WTC11 (cell line): ENCODE results near the gene MLLT1. TPM values are rescaled to one million over a fixed set of nuclear protein-coding genes. Genes with fewer than 3 reads are reported as not detected.
A peak's percentile ranks its signal among the peaks of the same experiment; 100 is the strongest.

Source experiments
- ATAC-seq: fragments of 200-7000 bp; cut with Tn5 transposase; 2 replicates; pipeline ENCODE4 v1.10.0; 2021; ENCODE audit warnings: mild to moderate bottlenecking, moderate library complexity
- CTCF ChIA-PET: fragments of 300-600 bp; sonication (Branson Sonifier 250); formaldehyde crosslinking; loops from one replicate; lab custom pipeline; 2021; ENCODE audit warnings: antibody characterized with exemption; lab: Charles Lee
- POLR2A ChIA-PET: fragments of 350-600 bp; sonication (Branson Sonifier 250); formaldehyde crosslinking; loops from one replicate; lab custom pipeline; 2021; ENCODE audit warnings: antibody characterized with exemption; lab: Charles Lee
- DNase-seq: peaks from one replicate; pipeline ENCODE4 v3.0.0; 2021; ENCODE audit warnings: low spot score
- H3K27ac Mint-ChIP-seq: 2 replicates; pipeline ENCODE4 v1.8.0; 2021; ENCODE audit warnings: mixed read lengths
- H3K27me3 Mint-ChIP-seq: 2 replicates; pipeline ENCODE4 v1.8.0; 2021; ENCODE audit warnings: low read depth, mild to moderate bottlenecking, moderate library complexity, mixed read lengths
- H3K36me3 Mint-ChIP-seq: 2 replicates; pipeline ENCODE4 v1.8.0; 2021; ENCODE audit warnings: mixed read lengths
- H3K4me1 Mint-ChIP-seq: 2 replicates; pipeline ENCODE4 v1.8.0; 2022; ENCODE audit warnings: mixed read lengths
- H3K4me3 Mint-ChIP-seq: 2 replicates; pipeline ENCODE4 v1.8.0; 2021; ENCODE audit warnings: mild to moderate bottlenecking, moderate library complexity, mixed read lengths
- H3K9me3 Mint-ChIP-seq: 2 replicates; pipeline ENCODE4 v1.8.0; 2021; ENCODE audit warnings: mixed read lengths
- CREM ChIP-seq: sonication (generic); formaldehyde crosslinking; IDR thresholded peaks from 2 replicates; pipeline ENCODE4 v1.8.1; 2022; ENCODE audit warnings: mild to moderate bottlenecking, missing genetic modification reagents, moderate library complexity
- ELF4 ChIP-seq: sonication (generic); formaldehyde crosslinking; IDR thresholded peaks from 2 replicates; pipeline ENCODE4 v1.8.1; 2022; ENCODE audit warnings: low read depth, mild to moderate bottlenecking, moderate library complexity, missing genetic modification reagents
- ETV6 ChIP-seq: sonication (generic); formaldehyde crosslinking; IDR thresholded peaks from 2 replicates; pipeline ENCODE4 v1.8.1; 2022; ENCODE audit warnings: mild to moderate bottlenecking, missing genetic modification reagents
- GRHL2 ChIP-seq: fragments of 250-450 bp; sonication (Bioruptor Pico); IDR thresholded peaks from 2 replicates; pipeline ENCODE4 v1.8.0; 2022; ENCODE audit warnings: mild to moderate bottlenecking, moderate library complexity; ENCODE audit not compliant: insufficient replicate concordance, severe bottlenecking
- GTF2I ChIP-seq: fragments of 250-450 bp; sonication (Bioruptor Pico); conservative IDR thresholded peaks from 2 replicates; pipeline ENCODE4 v1.4.0; 2021; ENCODE audit warnings: mild to moderate bottlenecking
- IRF2 ChIP-seq: sonication (generic); formaldehyde crosslinking; IDR thresholded peaks from 2 replicates; pipeline ENCODE4 v1.8.0; 2022; ENCODE audit warnings: low read depth, missing genetic modification reagents, borderline replicate concordance
- MXD4 ChIP-seq: fragments of 250-450 bp; sonication (Bioruptor Pico); IDR thresholded peaks from 2 replicates; pipeline ENCODE4 v1.8.0; 2021; ENCODE audit warnings: mild to moderate bottlenecking, moderate library complexity, borderline replicate concordance
- NFYB ChIP-seq: sonication (generic); formaldehyde crosslinking; conservative IDR thresholded peaks from 2 replicates; pipeline ENCODE4 v1.8.0; 2022; ENCODE audit warnings: low read depth, missing genetic modification reagents
- RORB ChIP-seq: fragments of 250-450 bp; sonication (Bioruptor Pico); IDR thresholded peaks from 2 replicates; pipeline ENCODE4 v1.9.0; 2021; ENCODE audit warnings: mild to moderate bottlenecking
- TEAD4 ChIP-seq: sonication (generic); formaldehyde crosslinking; IDR thresholded peaks from 2 replicates; pipeline ENCODE4 v1.8.0; 2022; ENCODE audit warnings: mild to moderate bottlenecking, missing genetic modification reagents
- TP53 ChIP-seq: sonication (generic); formaldehyde crosslinking; IDR thresholded peaks from 2 replicates; pipeline ENCODE4 v1.8.1; 2023; ENCODE audit warnings: mild to moderate bottlenecking, missing genetic modification reagents
- ZNF121 ChIP-seq: sonication (generic); formaldehyde crosslinking; IDR thresholded peaks from 2 replicates; pipeline ENCODE4 v1.8.0; 2023; ENCODE audit warnings: missing genetic modification reagents
- ZNF423 ChIP-seq: fragments of 250-450 bp; sonication (Bioruptor Pico); IDR thresholded peaks from 2 replicates; pipeline ENCODE4 v2.1.2; 2022; ENCODE audit warnings: mild to moderate bottlenecking, moderate library complexity
- total RNA-seq: library from RNA; stranded (reverse); gene quantifications from 3 replicates; pipeline ENCODE4 v1.2.3, GENCODE V29; 2021
- TF ChIP-seq, protein P1 (sequence below): sonication (generic); formaldehyde crosslinking; IDR thresholded peaks from 2 replicates; pipeline ENCODE4 v1.8.0; 2023; ENCODE audit warnings: missing genetic modification reagents, mild to moderate bottlenecking, borderline replicate concordance
- TF ChIP-seq, protein P2 (sequence below): sonication (generic); formaldehyde crosslinking; IDR thresholded peaks from 2 replicates; pipeline ENCODE4 v1.8.0; 2022; ENCODE audit warnings: mild to moderate bottlenecking, missing genetic modification reagents
- TF ChIP-seq, protein P3 (sequence below): sonication (generic); formaldehyde crosslinking; conservative IDR thresholded peaks from 2 replicates; pipeline ENCODE4 v1.8.1; 2022; ENCODE audit warnings: mild to moderate bottlenecking, missing genetic modification reagents
- TF ChIP-seq, protein P4 (sequence below): sonication (generic); formaldehyde crosslinking; conservative IDR thresholded peaks from 2 replicates; pipeline ENCODE4 v1.8.1; 2023; ENCODE audit warnings: mild to moderate bottlenecking, low read depth, missing genetic modification reagents, moderate library complexity
- TF ChIP-seq, protein P5 (sequence below): sonication (generic); formaldehyde crosslinking; IDR thresholded peaks from 2 replicates; pipeline ENCODE4 v1.8.1; 2022; ENCODE audit warnings: missing genetic modification reagents, borderline replicate concordance
- TF ChIP-seq, protein P6 (sequence below): sonication (generic); formaldehyde crosslinking; IDR thresholded peaks from 2 replicates; pipeline ENCODE4 v1.8.1; 2023; ENCODE audit warnings: mild to moderate bottlenecking, missing genetic modification reagents, borderline replicate concordance

The MLLT1 gene
- total RNA-seq, 1 experiment from 2014 or later, result 58.2 TPM

DNA sequence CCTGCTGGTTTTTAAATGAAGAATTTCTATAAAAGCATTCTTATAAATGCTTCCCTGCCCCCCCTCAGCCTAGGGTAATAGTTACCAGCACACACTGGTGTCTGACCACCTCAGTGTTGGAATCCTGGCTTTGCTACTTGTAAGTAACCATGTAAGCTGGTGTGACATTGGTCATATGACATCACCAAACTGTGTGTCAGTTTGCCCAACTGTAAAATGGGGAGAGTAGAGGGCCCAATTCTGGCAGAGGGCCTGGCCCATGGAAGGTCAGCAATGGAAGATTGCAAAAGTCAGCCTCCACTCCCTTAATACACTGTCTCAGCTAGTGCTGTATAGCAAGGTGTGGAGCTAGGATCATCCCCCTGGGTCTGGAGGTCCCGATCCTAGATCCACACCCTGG is 112.7 kb downstream of the MLLT1 start:
- peaks cover 16% of the 10 kb centered on the region for H3K27me3 Mint-ChIP-seq
- peaks cover 36% of the 10 kb centered on the region for H3K9me3 Mint-ChIP-seq
- no peaks in the 10 kb centered on the region for H3K36me3 Mint-ChIP-seq
- ChIA-PET CTCF (interaction anchor here (0.8 to 1.1 kb wide), 3 partner anchors 14 to 119 kb away, joined by 3 read pairs; no protein-coding TSS in a partner anchor), POLR2A (no interaction called here)
- H3K27ac Mint-ChIP-seq, result no peak overlapping the region
- no peaks in the 10 kb centered on the region for H3K4me1 Mint-ChIP-seq
- no peak overlapping the region for H3K4me3 Mint-ChIP-seq
- TF ChIP-seq ETV6 (CRISPR knock-in tag) (no peak), IRF2 (no peak), TP53 (CRISPR knock-in tag) (no peak), ZNF423 (no peak), ELF4 (CRISPR knock-in tag) (no peak), GRHL2 (no peak), TEAD4 (CRISPR knock-in tag) (no peak), NFYB (CRISPR knock-in tag) (no peak), GTF2I (no peak), ZNF121 (no peak)
- TF ChIP-seq, protein P1, sequence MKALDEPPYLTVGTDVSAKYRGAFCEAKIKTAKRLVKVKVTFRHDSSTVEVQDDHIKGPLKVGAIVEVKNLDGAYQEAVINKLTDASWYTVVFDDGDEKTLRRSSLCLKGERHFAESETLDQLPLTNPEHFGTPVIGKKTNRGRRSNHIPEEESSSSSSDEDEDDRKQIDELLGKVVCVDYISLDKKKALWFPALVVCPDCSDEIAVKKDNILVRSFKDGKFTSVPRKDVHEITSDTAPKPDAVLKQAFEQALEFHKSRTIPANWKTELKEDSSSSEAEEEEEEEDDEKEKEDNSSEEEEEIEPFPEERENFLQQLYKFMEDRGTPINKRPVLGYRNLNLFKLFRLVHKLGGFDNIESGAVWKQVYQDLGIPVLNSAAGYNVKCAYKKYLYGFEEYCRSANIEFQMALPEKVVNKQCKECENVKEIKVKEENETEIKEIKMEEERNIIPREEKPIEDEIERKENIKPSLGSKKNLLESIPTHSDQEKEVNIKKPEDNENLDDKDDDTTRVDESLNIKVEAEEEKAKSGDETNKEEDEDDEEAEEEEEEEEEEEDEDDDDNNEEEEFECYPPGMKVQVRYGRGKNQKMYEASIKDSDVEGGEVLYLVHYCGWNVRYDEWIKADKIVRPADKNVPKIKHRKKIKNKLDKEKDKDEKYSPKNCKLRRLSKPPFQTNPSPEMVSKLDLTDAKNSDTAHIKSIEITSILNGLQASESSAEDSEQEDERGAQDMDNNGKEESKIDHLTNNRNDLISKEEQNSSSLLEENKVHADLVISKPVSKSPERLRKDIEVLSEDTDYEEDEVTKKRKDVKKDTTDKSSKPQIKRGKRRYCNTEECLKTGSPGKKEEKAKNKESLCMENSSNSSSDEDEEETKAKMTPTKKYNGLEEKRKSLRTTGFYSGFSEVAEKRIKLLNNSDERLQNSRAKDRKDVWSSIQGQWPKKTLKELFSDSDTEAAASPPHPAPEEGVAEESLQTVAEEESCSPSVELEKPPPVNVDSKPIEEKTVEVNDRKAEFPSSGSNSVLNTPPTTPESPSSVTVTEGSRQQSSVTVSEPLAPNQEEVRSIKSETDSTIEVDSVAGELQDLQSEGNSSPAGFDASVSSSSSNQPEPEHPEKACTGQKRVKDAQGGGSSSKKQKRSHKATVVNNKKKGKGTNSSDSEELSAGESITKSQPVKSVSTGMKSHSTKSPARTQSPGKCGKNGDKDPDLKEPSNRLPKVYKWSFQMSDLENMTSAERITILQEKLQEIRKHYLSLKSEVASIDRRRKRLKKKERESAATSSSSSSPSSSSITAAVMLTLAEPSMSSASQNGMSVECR, result no peak
- TF ChIP-seq, protein P2, sequence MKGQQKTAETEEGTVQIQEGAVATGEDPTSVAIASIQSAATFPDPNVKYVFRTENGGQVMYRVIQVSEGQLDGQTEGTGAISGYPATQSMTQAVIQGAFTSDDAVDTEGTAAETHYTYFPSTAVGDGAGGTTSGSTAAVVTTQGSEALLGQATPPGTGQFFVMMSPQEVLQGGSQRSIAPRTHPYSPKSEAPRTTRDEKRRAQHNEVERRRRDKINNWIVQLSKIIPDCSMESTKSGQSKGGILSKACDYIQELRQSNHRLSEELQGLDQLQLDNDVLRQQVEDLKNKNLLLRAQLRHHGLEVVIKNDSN, result no peak
- TF ChIP-seq, protein P3, sequence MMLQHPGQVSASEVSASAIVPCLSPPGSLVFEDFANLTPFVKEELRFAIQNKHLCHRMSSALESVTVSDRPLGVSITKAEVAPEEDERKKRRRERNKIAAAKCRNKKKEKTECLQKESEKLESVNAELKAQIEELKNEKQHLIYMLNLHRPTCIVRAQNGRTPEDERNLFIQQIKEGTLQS, result no peak
- TF ChIP-seq, protein P4, sequence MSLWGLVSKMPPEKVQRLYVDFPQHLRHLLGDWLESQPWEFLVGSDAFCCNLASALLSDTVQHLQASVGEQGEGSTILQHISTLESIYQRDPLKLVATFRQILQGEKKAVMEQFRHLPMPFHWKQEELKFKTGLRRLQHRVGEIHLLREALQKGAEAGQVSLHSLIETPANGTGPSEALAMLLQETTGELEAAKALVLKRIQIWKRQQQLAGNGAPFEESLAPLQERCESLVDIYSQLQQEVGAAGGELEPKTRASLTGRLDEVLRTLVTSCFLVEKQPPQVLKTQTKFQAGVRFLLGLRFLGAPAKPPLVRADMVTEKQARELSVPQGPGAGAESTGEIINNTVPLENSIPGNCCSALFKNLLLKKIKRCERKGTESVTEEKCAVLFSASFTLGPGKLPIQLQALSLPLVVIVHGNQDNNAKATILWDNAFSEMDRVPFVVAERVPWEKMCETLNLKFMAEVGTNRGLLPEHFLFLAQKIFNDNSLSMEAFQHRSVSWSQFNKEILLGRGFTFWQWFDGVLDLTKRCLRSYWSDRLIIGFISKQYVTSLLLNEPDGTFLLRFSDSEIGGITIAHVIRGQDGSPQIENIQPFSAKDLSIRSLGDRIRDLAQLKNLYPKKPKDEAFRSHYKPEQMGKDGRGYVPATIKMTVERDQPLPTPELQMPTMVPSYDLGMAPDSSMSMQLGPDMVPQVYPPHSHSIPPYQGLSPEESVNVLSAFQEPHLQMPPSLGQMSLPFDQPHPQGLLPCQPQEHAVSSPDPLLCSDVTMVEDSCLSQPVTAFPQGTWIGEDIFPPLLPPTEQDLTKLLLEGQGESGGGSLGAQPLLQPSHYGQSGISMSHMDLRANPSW, result no peak
- DNase-seq (no peak), ATAC-seq (no peak)

DNA sequence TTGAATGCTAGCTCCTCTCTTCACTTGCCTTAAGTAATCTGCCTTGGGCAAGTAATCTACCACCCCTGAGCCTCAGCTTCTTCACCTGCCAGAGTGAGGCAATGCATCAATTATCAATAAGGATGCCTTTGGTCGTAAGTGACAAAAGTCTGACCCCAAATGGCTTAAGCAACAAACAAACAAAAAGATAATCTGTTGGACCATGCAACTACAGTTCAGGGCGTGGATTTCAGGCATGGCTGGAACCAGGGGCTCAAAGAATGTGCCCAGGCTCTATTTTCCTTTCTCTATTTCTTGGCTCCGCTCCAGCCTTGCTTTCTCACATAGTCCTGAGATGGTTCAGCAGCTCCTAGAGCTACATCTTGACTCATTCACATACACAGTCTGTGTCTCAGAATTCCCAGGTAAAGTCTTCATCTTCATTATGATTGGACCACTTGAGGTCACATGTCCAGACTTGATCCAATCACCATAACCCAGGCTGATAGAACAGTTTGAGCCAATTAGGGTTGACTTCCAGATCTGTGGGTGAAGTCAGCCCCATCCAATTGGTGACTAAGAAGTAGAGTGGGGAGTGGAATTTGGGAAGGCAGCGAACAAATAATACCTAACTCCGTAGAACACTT is 114.8 kb downstream of the MLLT1 start:
- H3K27me3 Mint-ChIP-seq, result peaks cover 8% of the 10 kb centered on the region
- DNase-seq, result no peak

DNA sequence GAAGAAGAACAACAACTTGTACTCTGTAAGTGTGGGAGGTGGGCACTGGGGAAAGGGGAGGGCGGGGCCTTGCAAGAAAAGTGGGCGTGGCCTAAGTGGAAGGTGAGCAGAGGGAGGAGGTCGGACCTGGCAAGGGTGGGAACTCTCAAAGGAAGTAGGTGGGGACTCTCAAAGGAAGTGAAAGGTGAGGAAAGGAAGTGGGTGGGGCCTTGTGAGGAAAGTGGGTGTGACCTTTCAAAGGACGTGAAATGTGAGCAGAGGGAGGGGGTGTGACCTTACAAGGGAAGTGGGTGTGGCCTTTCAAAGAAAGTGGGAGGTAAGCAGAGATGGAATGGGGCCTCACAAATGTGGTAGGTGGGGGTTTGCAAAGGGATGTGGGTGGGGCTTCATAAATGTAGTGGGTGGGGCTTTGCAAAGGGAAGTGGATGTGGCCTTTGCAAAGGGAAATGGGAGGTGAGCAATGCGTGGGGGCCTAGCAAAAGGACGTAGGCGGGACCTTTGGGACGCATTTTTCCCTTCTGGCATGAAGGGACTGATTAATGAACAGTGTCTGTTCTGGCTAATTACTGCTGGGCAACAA is 118.4 kb downstream of the MLLT1 start:
- TF ChIP-seq, protein P5, sequence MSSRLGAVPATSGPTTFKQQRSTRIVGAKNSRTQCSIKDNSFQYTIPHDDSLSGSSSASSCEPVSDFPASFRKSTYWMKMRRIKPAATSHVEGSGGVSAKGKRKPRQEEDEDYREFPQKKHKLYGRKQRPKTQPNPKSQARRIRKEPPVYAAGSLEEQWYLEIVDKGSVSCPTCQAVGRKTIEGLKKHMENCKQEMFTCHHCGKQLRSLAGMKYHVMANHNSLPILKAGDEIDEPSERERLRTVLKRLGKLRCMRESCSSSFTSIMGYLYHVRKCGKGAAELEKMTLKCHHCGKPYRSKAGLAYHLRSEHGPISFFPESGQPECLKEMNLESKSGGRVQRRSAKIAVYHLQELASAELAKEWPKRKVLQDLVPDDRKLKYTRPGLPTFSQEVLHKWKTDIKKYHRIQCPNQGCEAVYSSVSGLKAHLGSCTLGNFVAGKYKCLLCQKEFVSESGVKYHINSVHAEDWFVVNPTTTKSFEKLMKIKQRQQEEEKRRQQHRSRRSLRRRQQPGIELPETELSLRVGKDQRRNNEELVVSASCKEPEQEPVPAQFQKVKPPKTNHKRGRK, result no peak
- TF ChIP-seq RORB (CRISPR knock-in tag) (no peak), MXD4 (CRISPR knock-in tag) (no peak)
- TF ChIP-seq, protein P6, sequence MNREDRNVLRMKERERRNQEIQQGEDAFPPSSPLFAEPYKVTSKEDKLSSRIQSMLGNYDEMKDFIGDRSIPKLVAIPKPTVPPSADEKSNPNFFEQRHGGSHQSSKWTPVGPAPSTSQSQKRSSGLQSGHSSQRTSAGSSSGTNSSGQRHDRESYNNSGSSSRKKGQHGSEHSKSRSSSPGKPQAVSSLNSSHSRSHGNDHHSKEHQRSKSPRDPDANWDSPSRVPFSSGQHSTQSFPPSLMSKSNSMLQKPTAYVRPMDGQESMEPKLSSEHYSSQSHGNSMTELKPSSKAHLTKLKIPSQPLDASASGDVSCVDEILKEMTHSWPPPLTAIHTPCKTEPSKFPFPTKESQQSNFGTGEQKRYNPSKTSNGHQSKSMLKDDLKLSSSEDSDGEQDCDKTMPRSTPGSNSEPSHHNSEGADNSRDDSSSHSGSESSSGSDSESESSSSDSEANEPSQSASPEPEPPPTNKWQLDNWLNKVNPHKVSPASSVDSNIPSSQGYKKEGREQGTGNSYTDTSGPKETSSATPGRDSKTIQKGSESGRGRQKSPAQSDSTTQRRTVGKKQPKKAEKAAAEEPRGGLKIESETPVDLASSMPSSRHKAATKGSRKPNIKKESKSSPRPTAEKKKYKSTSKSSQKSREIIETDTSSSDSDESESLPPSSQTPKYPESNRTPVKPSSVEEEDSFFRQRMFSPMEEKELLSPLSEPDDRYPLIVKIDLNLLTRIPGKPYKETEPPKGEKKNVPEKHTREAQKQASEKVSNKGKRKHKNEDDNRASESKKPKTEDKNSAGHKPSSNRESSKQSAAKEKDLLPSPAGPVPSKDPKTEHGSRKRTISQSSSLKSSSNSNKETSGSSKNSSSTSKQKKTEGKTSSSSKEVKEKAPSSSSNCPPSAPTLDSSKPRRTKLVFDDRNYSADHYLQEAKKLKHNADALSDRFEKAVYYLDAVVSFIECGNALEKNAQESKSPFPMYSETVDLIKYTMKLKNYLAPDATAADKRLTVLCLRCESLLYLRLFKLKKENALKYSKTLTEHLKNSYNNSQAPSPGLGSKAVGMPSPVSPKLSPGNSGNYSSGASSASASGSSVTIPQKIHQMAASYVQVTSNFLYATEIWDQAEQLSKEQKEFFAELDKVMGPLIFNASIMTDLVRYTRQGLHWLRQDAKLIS (CRISPR knock-in tag), result no peak
- no peak overlapping the region for H3K4me3 Mint-ChIP-seq
- H3K27me3 Mint-ChIP-seq, result peaks cover 13% of the 10 kb centered on the region
- no peak overlapping the region for H3K27ac Mint-ChIP-seq
- H3K4me1 Mint-ChIP-seq, result no peaks in the 10 kb centered on the region
- H3K36me3 Mint-ChIP-seq, result peaks cover 17% of the 10 kb centered on the region
- CTCF ChIA-PET, result no interaction called here
- POLR2A ChIA-PET, result no interaction called here
- ATAC-seq, result peak; percentile 64
- peaks cover 44% of the 10 kb centered on the region for H3K9me3 Mint-ChIP-seq
- DNase-seq, result peak; percentile 22

More for the DNA sequence above, 114.8 kb downstream of the MLLT1 start:
- Mint-ChIP-seq H3K9me3 (peaks cover 28% of the 10 kb centered on the region), H3K4me3 (no peak overlapping the region), H3K27ac (no peak overlapping the region), H3K4me1 (no peaks in the 10 kb centered on the region), H3K36me3 (no peaks in the 10 kb centered on the region)
- no peak for TF ChIP-seq CREM (CRISPR knock-in tag)
- ChIA-PET CTCF (no interaction called here), POLR2A (no interaction called here)
- ATAC-seq, result no peak
